Measurements from ENCODE around the gene ASB3. TPM values are rescaled to one million over a fixed set of nuclear protein-coding genes. Genes with fewer than 3 reads are reported as not detected.

The ASB3 gene
- total RNA-seq, 1 experiment from 2014 or later = 23.1 TPM

DNA sequence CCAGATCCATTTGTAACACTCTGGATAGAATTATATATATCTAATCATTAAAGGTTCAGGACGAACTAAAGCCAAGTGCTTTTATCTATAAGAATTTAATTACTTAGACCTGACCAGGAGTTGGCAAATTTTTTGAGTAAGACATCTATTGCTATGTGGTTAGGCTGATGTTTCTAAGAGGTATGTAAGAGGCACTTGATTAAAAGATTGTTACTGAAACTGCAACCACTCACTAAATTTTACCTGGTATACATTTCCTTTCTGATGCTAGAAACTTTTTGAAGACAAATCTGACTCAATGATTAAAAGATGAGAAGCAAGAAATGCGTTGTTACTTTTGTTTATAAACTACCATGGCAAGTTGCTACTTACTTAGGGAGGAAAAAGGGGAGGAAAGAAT, 95.9 kb downstream of the ASB3 start:
- Histone ChIP-seq H2BK20ac (ENCODE audit: low read depth, low read length, poor library complexity, severe bottlenecking) (no peak overlapping the region), H3K4me2 (ENCODE audit: insufficient read depth, insufficient read length, low read length) (no peak overlapping the region), H3K14ac (ENCODE audit: insufficient read depth, low read length) (no peak overlapping the region), H2BK12ac (ENCODE audit: insufficient read length, low read depth, low read length) (no peak overlapping the region), H3K23me2 (ENCODE audit: insufficient read length, low read depth, low read length, poor library complexity, severe bottlenecking) (no peaks in the 10 kb centered on the region), H3K79me2 (ENCODE audit: insufficient read depth, low read length) (no peaks in the 10 kb centered on the region), H4K91ac (ENCODE audit: insufficient read length, low read depth, low read length) (no peak overlapping the region), H3K27ac (ENCODE audit: insufficient read length, low read depth, low read length) (no peak overlapping the region), H2BK5ac (ENCODE audit: insufficient read length, low read length) (no peak overlapping the region), H3K9ac (ENCODE audit: extremely low read depth, insufficient read length, low read length) (no peak overlapping the region), H4K20me1 (ENCODE audit: control insufficient read depth, insufficient read depth, insufficient read length) (no peaks in the 10 kb centered on the region), H2AFZ (ENCODE audit: low read length) (no peak overlapping the region), H2BK15ac (ENCODE audit: low read depth, low read length) (no peak overlapping the region), H3K23ac (ENCODE audit: insufficient read length, low read depth, low read length) (no peak overlapping the region), H3K9me3 (ENCODE audit: control insufficient read depth, low read depth, low read length) (no peaks in the 10 kb centered on the region), H3K4ac (ENCODE audit: low read depth, low read length) (no peak overlapping the region), H3T11ph (ENCODE audit: low read length) (no peak overlapping the region), H4K5ac (ENCODE audit: insufficient read length, low read depth, low read length) (no peak overlapping the region), H3K56ac (ENCODE audit: insufficient read length, low read depth, low read length) (no peak overlapping the region), H4K8ac (replicated peaks; ENCODE audit: insufficient read length, low read depth, low read length) (no peak overlapping the region), H2AK5ac (ENCODE audit: insufficient read length, low read length) (no peak overlapping the region), H2BK120ac (ENCODE audit: low read depth, low read length, poor library complexity, severe bottlenecking) (no peak overlapping the region), H3K27me3 (ENCODE audit: insufficient read depth, low read length) (no peaks in the 10 kb centered on the region), H3K18ac (ENCODE audit: insufficient read length, low read depth, low read length) (no peak overlapping the region), H3K4me1 (ENCODE audit: insufficient read depth, low read length) (no peaks in the 10 kb centered on the region), H3K79me1 (ENCODE audit: insufficient read depth, low read depth, low read length, poor library complexity, severe bottlenecking) (no peaks in the 10 kb centered on the region)
- H3K4me1 Mint-ChIP-seq = no peaks in the 10 kb centered on the region
- TF ChIP-seq, protein P1, sequence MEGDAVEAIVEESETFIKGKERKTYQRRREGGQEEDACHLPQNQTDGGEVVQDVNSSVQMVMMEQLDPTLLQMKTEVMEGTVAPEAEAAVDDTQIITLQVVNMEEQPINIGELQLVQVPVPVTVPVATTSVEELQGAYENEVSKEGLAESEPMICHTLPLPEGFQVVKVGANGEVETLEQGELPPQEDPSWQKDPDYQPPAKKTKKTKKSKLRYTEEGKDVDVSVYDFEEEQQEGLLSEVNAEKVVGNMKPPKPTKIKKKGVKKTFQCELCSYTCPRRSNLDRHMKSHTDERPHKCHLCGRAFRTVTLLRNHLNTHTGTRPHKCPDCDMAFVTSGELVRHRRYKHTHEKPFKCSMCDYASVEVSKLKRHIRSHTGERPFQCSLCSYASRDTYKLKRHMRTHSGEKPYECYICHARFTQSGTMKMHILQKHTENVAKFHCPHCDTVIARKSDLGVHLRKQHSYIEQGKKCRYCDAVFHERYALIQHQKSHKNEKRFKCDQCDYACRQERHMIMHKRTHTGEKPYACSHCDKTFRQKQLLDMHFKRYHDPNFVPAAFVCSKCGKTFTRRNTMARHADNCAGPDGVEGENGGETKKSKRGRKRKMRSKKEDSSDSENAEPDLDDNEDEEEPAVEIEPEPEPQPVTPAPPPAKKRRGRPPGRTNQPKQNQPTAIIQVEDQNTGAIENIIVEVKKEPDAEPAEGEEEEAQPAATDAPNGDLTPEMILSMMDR (conservative IDR thresholded peaks at IDR 0.05) = no peak
- no CpG with 5 or more reads among the region's 2 CpGs for WGBS (ENCODE audit: extremely low coverage, insufficient read length, low lambda C conversion rate)
- no peak overlapping the region for H3K4me3 Mint-ChIP-seq
- H3K9me3 Mint-ChIP-seq = no peaks in the 10 kb centered on the region
- no peaks in the 10 kb centered on the region for H3K27me3 Mint-ChIP-seq (ENCODE audit: low read depth)
- H3K27ac Mint-ChIP-seq = no peak overlapping the region
- H3K36me3 Mint-ChIP-seq (ENCODE audit: insufficient read depth in 1 of 3, low read depth in 3 of 3) = no peaks in the 10 kb centered on the region
- no peak for DNase-seq

Measured in H9 (cell line).